ENCODE results near the gene PPP3R2.

The PPP3R2 gene

DNA sequence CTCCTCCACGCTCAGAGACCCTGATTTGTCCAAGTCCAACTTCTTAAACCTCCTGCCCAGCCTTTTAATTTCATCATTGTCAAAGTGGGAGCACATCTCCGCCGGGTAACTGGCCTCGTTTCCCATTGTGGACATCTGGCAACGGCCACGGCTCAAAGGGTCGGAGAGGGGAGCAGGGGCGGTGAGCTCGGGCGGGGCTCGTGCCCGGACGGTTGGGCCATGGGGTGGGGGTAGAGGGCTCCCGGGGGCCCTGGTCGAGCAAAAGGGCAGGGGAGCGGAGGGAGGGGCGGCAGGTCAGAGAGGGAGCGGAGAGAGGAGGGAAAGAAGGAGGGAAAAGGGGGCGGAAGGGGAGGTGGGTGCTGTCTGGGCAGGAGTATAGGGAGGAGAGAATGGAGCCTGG, at the start of gene PPP3R2:
Gene PPP3R2 (minus strand): TSS at position 174 of the 400 bp plus-strand sequence. CDS start 48 bp downstream, at position 126.
- no peak within 1 kb of the TSS for H3K4me3 ChIP-seq (replicated peaks; ENCODE audit: low read depth, low read length)
- no peak for DNase-seq (ENCODE audit: low read depth)
- TF ChIP-seq, protein P1, sequence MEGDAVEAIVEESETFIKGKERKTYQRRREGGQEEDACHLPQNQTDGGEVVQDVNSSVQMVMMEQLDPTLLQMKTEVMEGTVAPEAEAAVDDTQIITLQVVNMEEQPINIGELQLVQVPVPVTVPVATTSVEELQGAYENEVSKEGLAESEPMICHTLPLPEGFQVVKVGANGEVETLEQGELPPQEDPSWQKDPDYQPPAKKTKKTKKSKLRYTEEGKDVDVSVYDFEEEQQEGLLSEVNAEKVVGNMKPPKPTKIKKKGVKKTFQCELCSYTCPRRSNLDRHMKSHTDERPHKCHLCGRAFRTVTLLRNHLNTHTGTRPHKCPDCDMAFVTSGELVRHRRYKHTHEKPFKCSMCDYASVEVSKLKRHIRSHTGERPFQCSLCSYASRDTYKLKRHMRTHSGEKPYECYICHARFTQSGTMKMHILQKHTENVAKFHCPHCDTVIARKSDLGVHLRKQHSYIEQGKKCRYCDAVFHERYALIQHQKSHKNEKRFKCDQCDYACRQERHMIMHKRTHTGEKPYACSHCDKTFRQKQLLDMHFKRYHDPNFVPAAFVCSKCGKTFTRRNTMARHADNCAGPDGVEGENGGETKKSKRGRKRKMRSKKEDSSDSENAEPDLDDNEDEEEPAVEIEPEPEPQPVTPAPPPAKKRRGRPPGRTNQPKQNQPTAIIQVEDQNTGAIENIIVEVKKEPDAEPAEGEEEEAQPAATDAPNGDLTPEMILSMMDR (IDR thresholded peaks at IDR 0.05; ENCODE audit: low read length, missing control alignments) = no peak

DNA sequence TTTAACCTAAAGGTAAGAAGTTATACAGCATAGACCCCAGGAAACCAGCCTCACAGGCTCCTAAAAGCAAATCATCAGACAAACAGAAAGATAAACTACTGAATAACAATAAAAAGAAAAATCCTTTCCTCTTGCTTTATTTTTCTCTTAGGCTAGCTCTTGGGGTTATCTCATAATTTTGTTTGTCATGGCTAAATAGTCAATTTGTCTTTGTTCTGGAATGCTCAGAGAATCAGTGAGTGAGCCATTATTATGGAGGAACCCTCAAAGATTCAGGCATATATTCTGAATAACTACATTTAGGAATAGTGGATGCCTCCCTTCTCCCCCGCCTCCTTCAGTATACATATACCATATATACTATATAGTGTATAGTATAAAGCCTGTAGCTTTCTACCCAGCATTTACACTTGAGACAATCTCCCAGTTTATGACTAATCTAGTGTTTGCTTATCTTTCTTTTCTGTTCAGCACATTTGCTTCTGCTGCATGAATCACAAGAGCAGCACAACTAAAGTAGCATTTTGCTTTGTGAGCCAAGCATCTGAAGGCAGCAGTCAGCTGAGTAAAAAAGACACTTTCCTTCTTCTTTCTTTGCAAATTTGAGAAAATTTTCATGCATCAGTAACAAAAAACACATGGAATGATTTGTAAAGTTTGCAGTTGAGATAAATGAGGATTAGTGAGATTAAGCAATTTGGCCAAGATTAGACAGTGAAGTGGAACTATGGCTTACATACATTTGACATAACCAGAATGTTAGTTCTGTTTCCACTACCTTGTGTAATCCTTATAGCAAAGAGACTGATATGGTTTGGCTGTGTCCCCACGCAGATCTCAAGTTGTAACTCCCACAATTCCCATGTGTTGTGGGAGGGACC, 45.3 kb upstream of the PPP3R2 start:
- TF ChIP-seq, protein P1 (IDR thresholded peaks at IDR 0.05; ENCODE audit: low read length, missing control alignments) = no peak
- no peak for DNase-seq (ENCODE audit: low read depth)

DNA sequence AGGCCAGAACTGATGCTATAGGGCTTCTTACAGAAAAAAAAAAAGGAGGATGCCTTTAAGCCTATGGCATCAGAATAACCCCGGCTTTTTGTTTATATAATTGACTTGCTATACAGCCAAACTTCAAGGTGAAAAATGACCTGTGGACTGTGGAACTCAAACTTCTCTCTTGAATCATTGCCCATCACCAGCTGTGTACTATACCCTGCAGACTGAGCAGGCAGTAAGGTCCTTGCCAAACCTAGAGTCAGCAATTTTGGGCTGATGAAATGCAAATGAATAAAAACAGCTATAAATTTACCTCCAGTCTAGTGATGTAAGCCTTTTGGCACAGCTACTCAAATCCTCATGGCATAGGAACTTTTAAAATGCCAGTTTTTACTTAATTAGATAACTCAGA, 44.5 kb upstream of the PPP3R2 start:
- DNase-seq (ENCODE audit: low read depth) = no peak
- H3K4me3 ChIP-seq (replicated peaks; ENCODE audit: low read depth, low read length) = no peak overlapping the region
- TF ChIP-seq, protein P1 (IDR thresholded peaks at IDR 0.05; ENCODE audit: low read length, missing control alignments) = no peak

More for the DNA sequence above, 45.3 kb upstream of the PPP3R2 start:
- H3K4me3 ChIP-seq (replicated peaks; ENCODE audit: low read depth, low read length) = no peak overlapping the region

DNA sequence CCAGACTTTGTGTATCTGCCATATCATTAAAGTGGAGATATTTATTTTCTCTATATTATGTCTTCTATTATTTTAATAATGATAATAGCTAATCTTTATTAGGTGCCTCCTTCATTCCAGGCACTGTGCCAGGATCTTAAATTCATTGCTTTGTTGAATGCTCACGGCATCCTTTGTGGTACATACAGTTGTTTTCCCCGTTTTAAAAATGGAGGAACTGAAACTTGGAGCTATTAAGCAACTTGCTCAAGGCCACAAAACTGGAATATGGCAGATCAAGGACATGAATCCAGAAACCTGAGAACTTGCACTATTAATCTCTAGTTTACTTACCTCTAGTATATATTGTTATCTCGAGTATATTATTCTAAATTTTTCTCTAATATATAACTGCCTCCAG, 41.5 kb upstream of the PPP3R2 start:
- TF ChIP-seq, protein P1 (IDR thresholded peaks at IDR 0.05; ENCODE audit: low read length, missing control alignments) = no peak
- DNase-seq (ENCODE audit: low read depth) = no peak
- H3K4me3 ChIP-seq (replicated peaks; ENCODE audit: low read depth, low read length) = no peak overlapping the region

- no peak overlapping the region for H3K4me3 ChIP-seq (replicated peaks; ENCODE audit: low read depth, low read length)
- DNase-seq (ENCODE audit: low read depth) = no peak
- TF ChIP-seq, protein P1 (IDR thresholded peaks at IDR 0.05; ENCODE audit: low read length, missing control alignments) = no peak
Measured at GRCh38 chr9:101635473-101635872, 40.7 kb upstream of the PPP3R2 start.

DNA sequence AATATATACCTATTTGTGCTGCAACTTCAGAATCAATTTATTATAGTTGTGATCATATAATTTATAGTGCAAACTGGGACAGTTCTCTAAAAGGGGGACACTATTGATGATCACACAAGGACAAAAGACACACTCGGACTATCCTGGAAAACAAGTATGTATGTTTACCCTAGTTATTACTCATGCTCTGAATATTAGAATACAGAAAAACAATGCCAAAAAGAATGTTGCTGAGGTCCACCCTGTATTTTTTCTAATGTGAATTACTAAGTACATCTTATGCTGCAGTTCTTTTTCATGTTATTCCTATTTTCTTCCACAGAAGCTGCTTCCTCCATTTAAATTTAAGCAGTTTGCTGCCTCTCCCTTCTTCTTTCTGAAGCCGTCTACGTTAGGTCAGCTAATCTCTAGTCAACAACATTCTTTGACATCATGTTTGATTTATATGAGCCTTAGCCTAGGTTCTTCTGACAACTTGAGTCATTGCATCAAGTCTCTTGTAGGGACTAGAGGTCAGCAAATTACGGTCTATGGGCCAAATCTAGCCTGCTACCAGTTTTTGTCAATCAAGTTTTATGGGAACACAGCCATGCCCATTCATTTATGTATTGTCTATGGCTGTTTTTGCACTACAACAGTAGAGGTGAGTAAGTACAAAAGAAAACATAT, 40.1 kb upstream of the PPP3R2 start:
- DNase-seq (ENCODE audit: low read depth) = no peak
- no peak overlapping the region for H3K4me3 ChIP-seq (replicated peaks; ENCODE audit: low read depth, low read length)
- TF ChIP-seq, protein P1 (IDR thresholded peaks at IDR 0.05; ENCODE audit: low read length, missing control alignments) = no peak
